Measurements from ENCODE around the gene FOXL2.
A peak's percentile ranks its signal among the peaks of the same experiment; 100 is the strongest.

The FOXL2 gene

DNA sequence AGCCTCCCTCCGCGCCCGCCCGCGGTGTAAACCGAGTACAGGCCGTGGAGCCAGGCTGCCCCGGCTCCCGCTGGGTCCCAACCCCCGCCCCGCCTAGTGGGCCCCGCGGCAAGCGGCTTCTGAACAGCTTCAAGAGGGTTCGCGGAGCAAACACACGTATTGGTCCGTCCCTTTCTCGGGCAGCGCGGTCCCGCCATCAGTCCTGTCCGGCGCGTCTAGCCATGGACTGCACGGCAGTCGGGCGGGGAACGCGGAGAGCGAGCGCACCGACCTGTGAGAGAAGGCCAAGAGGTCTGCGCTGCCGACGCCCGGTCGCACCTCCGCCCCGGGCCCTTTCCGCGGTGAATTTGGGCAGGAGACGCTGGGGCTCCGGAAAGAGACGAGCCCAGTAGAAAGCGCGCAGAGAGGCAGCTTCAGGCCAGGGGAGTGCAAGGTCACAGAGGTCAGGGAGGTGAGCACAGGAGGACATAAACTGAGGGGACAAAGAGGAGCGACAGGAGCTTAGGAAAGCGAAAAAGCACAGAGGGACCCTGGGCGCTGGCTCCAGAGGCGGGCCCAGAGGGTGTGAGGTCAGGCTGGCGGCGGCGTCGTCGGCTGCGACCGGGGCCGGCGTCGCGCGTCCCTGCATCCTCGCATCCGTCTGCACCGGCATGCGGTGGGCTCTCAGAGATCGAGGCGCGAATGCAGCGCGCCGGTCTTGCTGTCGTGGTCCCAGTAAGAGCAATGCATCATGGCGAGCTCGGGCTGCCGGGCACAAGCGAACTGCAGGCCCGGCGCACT, 1.8 kb downstream of the FOXL2 start:
- no peak for DNase-seq

DNA sequence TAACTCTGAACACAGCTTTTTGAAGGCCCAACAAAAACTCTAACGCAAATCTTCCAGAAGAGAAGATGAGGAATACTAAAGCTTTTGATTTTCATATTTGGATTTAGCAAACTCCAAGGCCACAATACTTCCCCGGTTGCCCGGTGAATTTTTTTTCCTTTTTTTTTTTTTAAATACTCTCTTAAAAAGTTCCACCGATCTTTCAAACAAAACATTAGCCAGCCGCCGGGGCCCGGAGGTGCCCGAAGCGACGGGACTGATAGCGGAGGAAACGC, 2.3 kb downstream of the FOXL2 start:
- DNase-seq, result no peak

DNA sequence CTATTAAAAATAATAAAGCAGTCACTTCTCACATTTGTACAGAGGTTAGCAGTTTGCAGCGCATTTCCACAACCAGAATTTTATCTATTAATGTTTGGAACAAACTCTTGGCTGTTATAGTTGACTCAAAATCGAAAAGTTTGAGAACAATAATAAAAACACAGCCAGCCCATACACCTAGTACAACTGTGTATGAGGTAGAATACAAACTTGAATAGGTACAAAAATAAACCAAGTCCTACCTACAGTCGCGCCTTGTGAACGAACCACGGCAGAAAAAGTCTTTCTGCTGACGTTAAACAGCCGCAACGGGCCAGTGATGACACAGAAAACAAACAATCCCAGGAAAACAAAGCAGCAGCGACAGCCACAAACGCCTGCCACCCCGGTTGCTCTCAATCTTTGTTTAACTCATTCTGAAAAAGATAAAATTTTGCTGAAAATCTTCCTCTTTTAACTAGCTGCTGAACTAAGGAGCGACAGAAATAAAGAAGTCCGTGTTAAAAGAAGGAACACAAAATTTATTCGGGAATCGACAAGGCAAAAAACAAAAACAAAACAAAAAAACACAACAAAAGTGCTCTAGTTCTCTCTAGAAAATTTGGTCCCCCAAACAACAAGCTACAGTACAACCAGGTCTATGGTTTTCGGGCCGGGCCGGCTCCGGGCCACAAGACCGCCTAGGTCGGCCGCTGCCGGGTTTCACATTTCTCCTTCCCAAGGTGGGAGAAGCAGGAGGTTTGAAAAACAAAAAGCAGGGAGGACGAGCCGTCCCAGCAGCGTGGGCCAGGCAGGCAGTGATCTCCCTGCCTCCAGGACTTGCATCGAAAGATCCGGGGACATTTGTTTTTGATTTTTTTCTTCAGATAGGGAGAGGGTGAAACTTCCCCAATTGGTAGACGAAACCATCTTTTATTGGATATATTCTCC, 2.9 kb downstream of the FOXL2 start:
- DNase-seq, result no peak

GRCh38 chr3:138942861-138943623, 3.9 kb downstream of the FOXL2 start:
- no peak for DNase-seq

- no peak for DNase-seq
Observed at GRCh38 chr3:138942271-138942670, 4.7 kb downstream of the FOXL2 start.

GRCh38 chr3:138941259-138941885, 5.6 kb downstream of the FOXL2 start:
- DNase-seq, result no peak

GRCh38 chr3:138940446-138940845, 6.5 kb downstream of the FOXL2 start:
- DNase-seq, result no peak

DNA sequence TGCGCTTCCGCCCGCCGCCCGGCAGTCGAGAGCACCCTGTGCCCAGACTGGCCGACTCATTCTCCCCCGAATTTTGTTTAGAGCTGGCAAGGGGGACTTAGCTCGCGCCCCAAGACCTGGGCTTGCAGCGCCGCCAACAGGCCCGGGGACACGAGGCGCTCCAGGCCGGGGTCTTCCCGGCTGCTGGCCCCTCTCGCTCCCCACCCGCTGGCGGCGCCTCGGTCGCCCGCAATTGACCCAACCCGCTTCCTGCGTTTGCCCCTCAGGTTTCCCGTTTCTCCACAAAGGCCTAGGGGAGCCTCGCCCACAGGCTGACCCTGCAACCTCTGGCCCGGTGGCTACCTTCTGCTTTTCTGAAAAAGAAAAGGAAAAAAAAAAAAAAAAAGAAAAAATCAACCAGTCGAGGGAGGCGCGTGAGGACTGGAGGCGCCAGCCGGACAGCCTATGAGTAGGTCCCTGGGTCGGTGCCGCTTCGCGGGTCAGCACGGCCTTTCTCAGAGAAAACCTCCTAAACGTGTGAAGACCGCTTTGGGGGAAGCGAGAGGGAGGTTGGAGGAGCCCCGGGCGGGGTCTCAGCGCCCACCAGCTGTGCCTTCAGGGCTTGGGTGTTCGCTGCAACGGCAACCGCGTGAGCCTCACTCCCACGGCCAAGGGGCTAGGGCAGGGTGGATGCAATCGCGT, 7.2 kb downstream of the FOXL2 start:
- no peak for DNase-seq

DNA sequence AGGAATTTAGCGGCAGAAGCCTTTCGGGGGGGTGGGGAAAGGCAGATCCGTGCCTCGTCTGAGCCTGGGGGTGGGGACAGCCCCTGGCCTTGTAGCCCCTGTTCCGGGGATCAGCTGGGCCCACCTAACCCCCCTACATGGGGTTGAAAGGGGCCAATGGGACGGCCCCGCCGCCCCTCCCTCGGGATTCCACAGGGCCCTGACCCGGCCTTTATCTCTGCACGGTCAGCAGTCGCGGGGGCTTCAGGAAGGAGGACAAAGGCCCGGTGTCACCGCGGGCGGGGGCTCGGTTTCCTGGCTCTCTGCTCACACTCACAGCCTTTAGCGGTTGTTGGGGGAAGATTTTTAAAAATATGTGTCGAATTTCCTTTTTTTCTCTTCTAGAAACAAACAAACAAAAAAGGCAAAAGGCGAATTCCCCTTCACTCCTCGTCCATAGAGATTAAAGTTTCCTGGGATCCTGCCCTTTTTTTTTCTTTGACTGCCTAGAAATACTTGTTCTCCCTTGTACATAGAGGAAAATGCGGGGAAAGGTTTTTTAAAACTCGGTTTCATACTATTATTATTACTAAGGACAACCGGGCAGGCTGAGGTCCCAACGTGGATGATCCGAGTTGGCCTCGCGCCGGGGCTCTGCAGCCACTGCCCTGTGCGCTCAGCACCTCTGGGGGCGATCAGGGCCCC, 7.9 kb downstream of the FOXL2 start:
- no peak for DNase-seq

DNA sequence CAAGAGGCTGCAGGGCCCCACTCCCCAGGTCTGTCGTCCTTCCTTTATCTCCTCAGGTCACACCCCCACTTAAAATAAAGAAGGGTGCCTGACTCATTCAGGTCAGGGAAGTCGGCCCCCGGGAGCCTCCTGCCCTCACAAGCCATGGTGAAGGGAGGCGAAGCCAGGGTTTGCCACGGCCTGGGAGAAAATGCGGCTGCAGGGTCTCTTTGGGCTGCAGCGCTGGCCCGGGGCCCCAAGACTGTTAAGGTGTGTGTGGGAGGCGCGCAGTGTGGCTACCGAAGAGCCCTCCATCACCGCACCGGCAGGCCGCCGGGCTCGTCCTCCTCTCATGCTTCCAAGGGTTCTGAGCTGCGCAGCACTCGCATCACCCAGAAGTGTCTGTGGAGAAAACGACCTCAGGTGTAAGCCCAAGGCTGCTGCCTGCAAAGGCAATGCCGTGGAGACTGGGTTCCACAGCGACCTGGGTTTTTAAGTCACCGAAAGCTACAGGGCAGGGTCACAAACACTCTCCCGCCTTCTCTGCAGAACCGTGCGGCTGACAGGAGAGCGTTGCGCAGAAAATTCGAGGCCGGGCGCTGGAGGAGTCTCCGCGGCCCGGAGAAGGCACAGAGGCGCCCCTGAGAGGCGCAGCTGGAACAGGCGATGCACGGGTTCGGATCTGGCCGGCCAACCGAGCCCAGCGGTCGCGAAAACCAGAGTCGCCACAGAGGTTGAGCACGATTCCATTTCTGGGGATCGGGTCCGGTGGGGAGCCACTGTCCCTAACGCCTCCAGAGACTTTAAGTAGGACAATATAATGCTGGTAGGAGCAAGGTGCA, 8.7 kb downstream of the FOXL2 start:
- no peak for DNase-seq

DNA sequence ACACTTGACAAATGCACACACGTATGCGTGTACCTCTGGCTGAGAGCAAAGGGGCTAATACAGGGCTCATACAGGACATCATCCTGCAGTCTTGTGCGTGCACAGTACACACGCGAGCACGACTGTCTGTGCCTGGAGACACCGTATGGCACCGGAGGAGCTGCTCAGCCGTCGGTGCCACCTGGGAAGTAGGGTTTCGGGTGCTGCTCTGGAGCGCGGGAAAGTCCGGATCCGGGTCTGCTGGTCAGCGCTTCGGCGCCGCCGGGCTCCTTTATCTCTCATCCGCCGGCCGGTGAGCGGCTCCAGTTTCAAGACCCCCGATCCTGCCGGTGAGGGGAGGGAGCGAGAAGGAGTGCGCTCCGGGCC, 9.3 kb downstream of the FOXL2 start:
- no peak for DNase-seq

GRCh38 chr3:138936741-138937689, 9.9 kb downstream of the FOXL2 start:
- DNase-seq, result no peak

DNA sequence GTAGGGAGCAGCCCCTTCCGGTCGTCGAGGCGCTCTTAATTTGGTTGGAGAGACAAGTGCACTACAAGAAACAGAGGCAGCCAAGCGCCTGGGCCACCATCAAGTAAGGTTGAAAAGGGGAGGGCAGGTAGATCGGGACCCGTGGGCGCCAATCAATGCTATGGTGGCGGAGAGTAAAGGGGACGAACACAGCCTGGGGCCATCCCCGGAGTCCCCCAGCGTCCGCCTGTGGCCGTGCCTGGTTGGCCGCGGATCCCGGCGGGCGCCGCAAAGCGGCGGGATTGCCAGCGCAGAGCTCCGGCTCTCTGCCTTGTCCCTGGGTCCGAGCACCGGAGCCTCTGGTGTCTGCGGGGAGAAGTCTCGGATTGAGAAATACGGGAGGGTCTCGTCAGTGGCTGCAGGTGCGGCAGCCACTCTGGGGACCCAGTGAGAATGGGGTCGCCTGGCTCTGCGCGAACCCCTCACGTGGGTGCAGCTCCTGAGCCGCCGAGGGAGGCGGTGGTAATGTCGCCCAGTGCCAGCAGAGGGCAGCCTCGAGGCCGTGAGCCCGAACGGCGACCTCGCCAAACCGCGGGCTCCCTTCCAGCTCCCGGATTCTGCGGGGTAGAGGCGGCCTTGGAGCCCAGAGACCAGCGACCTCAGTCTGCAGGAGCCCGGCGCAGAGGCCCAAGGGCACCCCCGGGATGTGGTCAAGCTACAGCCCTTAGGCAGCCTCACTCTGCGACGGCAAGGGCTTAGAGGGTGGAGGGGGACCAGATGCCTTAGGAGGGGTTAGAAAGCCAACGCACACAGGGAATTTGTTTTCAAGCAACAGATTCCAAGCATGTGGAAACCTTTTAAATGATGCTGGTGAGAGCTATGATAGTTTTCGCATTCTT, 10.8 kb downstream of the FOXL2 start:
- peak; percentile 50 to 69 for DNase-seq

GRCh38 chr3:138935505-138935862, 11.5 kb downstream of the FOXL2 start:
- no peak for DNase-seq

DNA sequence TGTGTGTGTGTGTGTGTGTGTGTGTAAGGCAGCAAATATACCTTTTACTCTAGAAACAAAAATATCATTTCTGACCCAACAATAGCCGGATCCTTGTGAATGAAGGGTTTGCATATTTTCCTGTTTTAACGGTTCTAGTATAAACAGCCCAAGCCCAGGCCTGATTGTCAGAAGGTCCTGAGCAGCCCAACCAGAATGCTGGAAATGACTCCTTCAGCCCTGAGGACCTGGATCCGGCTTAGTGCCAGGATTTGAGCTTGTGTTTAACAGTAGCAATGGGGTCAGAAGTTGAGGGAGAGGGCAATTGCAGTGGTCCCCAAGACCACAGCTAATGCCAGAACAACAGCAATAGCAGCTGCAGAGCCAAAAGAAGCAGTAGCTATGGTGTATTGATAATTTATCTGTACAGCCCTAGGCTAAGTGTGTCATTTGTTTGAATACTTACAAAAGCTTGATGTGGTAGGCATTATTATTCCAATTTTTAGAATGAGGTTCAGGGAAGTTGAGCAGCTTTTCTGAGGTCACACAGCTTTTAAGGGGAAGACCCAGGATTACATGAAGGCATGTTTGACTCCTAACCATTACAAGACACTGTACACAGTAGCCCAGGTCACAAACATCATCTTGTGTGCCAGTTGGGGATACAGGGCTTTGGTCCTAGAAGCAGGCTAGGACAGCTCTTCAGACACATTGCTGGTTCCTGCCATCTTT, 12.8 kb downstream of the FOXL2 start:
- DNase-seq, result no peak

DNA sequence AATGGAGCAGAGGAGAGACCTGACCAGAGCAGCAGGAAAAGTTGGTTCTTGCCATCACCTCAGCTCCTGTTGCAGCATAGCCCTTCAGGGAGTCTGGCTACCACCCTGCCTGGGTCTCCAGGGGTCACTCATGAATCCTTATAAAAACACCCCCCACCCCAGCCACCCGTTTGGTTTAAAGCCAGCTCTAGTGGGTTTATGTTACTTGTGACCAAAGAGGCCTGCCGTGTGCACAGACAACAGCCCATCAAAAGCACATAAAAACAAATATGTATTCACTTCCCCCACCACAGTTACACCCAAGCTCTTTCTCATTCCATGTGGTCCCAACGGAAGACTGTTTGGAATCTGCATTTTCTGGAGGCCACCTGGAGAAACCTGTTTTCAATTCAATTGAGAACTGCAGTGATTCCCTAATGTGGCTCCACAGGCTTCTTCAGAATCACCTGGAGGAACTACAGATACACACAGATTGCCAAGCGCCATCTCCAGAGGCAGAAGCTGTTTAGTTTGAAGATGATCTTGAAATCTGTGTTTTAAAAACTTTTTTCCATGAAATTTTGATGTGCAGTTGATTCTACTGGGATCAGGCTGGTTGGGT, 13.8 kb downstream of the FOXL2 start:
- DNase-seq, result no peak

- DNase-seq, result no peak
Observed at GRCh38 chr3:138928727-138929372, 18.1 kb downstream of the FOXL2 start.
